ENCODE data around the gene EVI5L.

EVI5L gene

GRCh38 chr19:7833225-7834099, 3.4 kb downstream of the EVI5L start:
- no peak overlapping the region for H3K4me3 ChIP-seq (ENCODE audit: low read length)
- no peak for DNase-seq (ENCODE audit: low read depth)
- TF ChIP-seq CTCF (conservative IDR thresholded peaks at IDR 0.05; ENCODE audit: low read depth, low read length) = no peak

DNA sequence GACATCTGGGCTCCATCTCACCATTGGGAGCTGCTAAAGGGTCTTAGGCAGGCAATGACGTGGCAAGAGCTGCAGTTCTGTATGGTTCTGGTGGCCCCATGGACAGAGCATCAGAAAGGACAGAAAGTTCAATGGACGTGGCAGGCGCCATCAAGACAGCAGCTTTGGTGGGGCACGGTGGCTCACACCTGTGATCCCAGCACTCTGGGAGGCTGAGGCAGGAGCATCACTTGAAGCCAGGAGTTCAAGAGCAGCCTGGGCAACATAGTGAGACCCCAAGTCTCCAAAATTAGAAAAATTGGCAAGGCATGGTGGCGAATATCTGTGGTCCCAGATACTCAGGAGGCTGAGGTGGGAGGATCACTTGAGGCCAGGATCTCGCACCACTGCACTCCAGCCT, 9.5 kb downstream of the EVI5L start:
- H3K4me3 ChIP-seq (ENCODE audit: low read length) = no peak overlapping the region
- no peak for TF ChIP-seq CTCF (conservative IDR thresholded peaks at IDR 0.05; ENCODE audit: low read depth, low read length)
- no peak for DNase-seq (ENCODE audit: low read depth)

DNA sequence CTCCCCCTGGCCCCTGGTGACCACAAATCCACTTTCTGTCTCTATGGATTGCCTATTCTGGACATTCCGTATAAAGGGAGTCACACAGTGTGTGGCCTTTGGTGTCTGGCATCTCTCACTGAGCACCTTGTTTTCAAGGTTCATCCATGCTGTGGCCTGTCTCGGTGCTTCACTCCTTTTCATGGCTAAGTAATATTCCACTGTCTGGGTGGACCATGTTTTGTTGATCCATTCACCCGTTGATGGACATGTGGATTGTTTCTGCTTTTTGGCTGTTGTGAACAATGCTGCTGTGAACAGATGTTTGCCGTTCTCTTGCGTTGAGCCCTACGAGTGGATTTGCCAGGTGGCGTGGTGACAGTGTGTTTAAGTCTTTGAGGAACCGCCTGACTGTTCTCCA, 10.6 kb downstream of the EVI5L start:
- no peak for DNase-seq (ENCODE audit: low read depth)
- TF ChIP-seq CTCF (conservative IDR thresholded peaks at IDR 0.05; ENCODE audit: low read depth, low read length) = no peak
- H3K4me3 ChIP-seq (ENCODE audit: low read length) = no peak overlapping the region

- DNase-seq (ENCODE audit: low read depth) = no peak
- H3K4me3 ChIP-seq (ENCODE audit: low read length) = no peak overlapping the region
- TF ChIP-seq CTCF (conservative IDR thresholded peaks at IDR 0.05; ENCODE audit: low read depth, low read length) = no peak
Measured at GRCh38 chr19:7841751-7842660, 12.0 kb downstream of the EVI5L start.

GRCh38 chr19:7842661-7843294, 12.8 kb downstream of the EVI5L start:
- no peak overlapping the region for H3K4me3 ChIP-seq (ENCODE audit: low read length)
- no peak for TF ChIP-seq CTCF (conservative IDR thresholded peaks at IDR 0.05; ENCODE audit: low read depth, low read length)
- no peak for DNase-seq (ENCODE audit: low read depth)

DNA sequence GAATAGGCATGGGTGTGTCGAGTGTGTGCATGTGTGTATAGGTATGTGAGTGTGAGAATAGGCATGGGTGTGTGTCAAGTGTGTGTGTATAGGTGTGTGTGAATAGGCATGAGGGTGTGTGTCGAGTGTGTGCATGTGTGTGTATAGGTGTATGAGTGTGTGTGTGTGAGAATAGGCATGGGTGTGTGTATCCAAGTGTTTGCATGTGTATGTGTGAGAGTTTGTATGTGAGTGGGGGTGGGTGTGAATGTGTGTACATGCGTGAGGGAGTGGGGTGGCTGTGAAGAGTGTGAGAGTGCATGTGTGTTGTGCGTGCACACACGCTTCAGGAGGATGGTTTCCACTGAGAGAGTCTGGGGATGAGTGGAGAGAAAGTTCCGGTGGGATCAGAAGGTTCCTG, 13.5 kb downstream of the EVI5L start:
- no peak for DNase-seq (ENCODE audit: low read depth)
- TF ChIP-seq CTCF (conservative IDR thresholded peaks at IDR 0.05; ENCODE audit: low read depth, low read length) = no peak
- H3K4me3 ChIP-seq (ENCODE audit: low read length) = no peak overlapping the region

Data from retinal pigment epithelial cell (primary cell).